Nephron progenitor cell (in vitro differentiated cells): ENCODE results near the gene SIAH3.
A peak's percentile ranks its signal among the peaks of the same experiment; 100 is the strongest.

ENCODE experiments used
- DNase-seq: peaks from one replicate; pipeline ENCODE4 v3.0.0; 2021
- H3K27ac Mint-ChIP-seq: 2 replicates; pipeline ENCODE4 v1.8.0; 2021; ENCODE audit warnings: mild to moderate bottlenecking, moderate library complexity, mixed read lengths
- H3K27me3 Mint-ChIP-seq: 2 replicates; pipeline ENCODE4 v1.8.0; 2021; ENCODE audit warnings: mild to moderate bottlenecking, low read depth, mixed read lengths; ENCODE audit not compliant: poor library complexity
- H3K36me3 Mint-ChIP-seq: 2 replicates; pipeline ENCODE4 v1.8.0; 2021; ENCODE audit warnings: low read depth, mixed read lengths
- H3K4me1 Mint-ChIP-seq: 2 replicates; pipeline ENCODE4 v1.8.0; 2021; ENCODE audit warnings: mixed read lengths
- H3K4me3 Mint-ChIP-seq: 2 replicates; pipeline ENCODE4 v1.8.0; 2021; ENCODE audit warnings: mild to moderate bottlenecking, moderate library complexity, mixed read lengths
- H3K9me3 Mint-ChIP-seq: 2 replicates; pipeline ENCODE4 v1.8.0; 2021; ENCODE audit warnings: mild to moderate bottlenecking, moderate library complexity, mixed read lengths
- TF ChIP-seq, protein P1 (sequence below): fragments of 200-600 bp; sonication (generic); IDR thresholded peaks from 2 replicates; pipeline ENCODE4 v1.5.0; 2021; ENCODE audit warnings: antibody characterized with exemption

Gene SIAH3

DNA sequence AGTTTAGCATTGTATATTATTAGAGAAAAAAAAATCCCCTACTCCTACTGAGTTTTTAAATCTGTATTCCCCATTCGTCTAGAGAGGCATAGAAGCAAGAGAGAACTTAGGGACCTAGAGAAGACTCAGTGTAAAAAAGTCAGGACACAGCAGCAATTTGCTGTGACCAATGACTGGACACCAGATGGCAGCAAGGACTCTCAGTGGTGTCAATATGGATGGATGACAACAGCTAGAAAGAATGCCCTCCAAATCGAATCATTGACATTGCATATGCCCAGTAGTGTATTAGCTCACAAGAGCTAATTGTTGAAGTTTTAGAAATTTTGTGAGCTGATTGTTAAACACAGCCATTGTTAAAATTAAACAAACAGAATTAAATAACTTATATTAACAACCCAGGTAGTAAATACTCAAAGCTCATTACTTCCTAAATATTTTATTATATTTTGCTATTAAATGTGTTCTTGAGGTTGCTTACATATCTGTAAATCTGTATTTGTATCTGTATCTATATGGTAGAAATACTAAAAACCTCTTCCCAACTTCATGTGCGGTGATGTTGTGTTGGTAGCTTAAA is 43.9 kb downstream of the SIAH3 start:
- H3K27me3 Mint-ChIP-seq = peaks cover 4% of the 10 kb centered on the region
- H3K4me1 Mint-ChIP-seq = peaks cover 44% of the 10 kb centered on the region
- no peak overlapping the region for H3K4me3 Mint-ChIP-seq
- TF ChIP-seq, protein P1, sequence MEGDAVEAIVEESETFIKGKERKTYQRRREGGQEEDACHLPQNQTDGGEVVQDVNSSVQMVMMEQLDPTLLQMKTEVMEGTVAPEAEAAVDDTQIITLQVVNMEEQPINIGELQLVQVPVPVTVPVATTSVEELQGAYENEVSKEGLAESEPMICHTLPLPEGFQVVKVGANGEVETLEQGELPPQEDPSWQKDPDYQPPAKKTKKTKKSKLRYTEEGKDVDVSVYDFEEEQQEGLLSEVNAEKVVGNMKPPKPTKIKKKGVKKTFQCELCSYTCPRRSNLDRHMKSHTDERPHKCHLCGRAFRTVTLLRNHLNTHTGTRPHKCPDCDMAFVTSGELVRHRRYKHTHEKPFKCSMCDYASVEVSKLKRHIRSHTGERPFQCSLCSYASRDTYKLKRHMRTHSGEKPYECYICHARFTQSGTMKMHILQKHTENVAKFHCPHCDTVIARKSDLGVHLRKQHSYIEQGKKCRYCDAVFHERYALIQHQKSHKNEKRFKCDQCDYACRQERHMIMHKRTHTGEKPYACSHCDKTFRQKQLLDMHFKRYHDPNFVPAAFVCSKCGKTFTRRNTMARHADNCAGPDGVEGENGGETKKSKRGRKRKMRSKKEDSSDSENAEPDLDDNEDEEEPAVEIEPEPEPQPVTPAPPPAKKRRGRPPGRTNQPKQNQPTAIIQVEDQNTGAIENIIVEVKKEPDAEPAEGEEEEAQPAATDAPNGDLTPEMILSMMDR = peak; percentile 38
- peaks cover 16% of the 10 kb centered on the region for H3K9me3 Mint-ChIP-seq
- no peak for DNase-seq
- no peaks in the 10 kb centered on the region for H3K36me3 Mint-ChIP-seq
- H3K27ac Mint-ChIP-seq = no peak overlapping the region

DNA sequence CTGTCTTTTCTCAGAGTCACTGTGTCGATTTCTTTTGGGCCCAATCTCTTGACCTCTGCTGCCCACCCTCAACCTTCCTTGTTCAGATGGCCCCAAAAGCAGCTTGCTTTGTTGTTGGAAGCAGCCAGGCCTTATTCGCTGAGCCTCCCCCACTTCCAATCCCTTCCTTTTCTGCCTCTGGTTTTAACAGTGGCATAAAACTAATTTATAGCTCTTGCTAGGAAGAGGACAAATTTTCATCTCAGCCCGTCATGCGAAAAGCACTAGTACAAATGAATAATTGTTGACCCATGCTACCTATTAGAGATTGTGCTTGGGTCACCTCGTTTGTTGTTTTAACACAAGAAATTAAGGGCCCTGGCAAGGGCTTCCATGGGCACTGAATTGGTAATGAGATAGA is 51.1 kb downstream of the SIAH3 start:
- H3K4me1 Mint-ChIP-seq = peaks cover 47% of the 10 kb centered on the region
- H3K27ac Mint-ChIP-seq = peak overlapping the region; percentile 95
- peaks cover 6% of the 10 kb centered on the region for H3K9me3 Mint-ChIP-seq
- no peaks in the 10 kb centered on the region for H3K36me3 Mint-ChIP-seq
- DNase-seq = no peak
- H3K4me3 Mint-ChIP-seq = peak overlapping the region; percentile 68
- H3K27me3 Mint-ChIP-seq = peaks cover 15% of the 10 kb centered on the region
- TF ChIP-seq, protein P1 = no peak

GRCh38 chr13:45799451-45799850 is 52.1 kb downstream of the SIAH3 start:
- no peak overlapping the region for H3K4me3 Mint-ChIP-seq
- H3K27ac Mint-ChIP-seq = no peak overlapping the region
- peaks cover 47% of the 10 kb centered on the region for H3K4me1 Mint-ChIP-seq
- TF ChIP-seq, protein P1 = no peak
- H3K9me3 Mint-ChIP-seq = peaks cover 6% of the 10 kb centered on the region
- no peaks in the 10 kb centered on the region for H3K36me3 Mint-ChIP-seq
- H3K27me3 Mint-ChIP-seq = peaks cover 11% of the 10 kb centered on the region
- no peak for DNase-seq

- H3K4me3 Mint-ChIP-seq = no peak overlapping the region
Measured at GRCh38 chr13:45798851-45799250, 52.7 kb downstream of the SIAH3 start.

GRCh38 chr13:45796426-45797235 is 54.9 kb downstream of the SIAH3 start:
- DNase-seq = no peak
- TF ChIP-seq, protein P1 = no peak
- H3K27me3 Mint-ChIP-seq = peaks cover 15% of the 10 kb centered on the region

More at GRCh38 chr13:45798851-45799250, 52.7 kb downstream of the SIAH3 start:
- peaks cover 12% of the 10 kb centered on the region for H3K9me3 Mint-ChIP-seq
- no peaks in the 10 kb centered on the region for H3K36me3 Mint-ChIP-seq
- peaks cover 47% of the 10 kb centered on the region for H3K4me1 Mint-ChIP-seq
- no peak overlapping the region for H3K27ac Mint-ChIP-seq
- TF ChIP-seq, protein P1 = no peak
- no peak for DNase-seq
- H3K27me3 Mint-ChIP-seq = peaks cover 11% of the 10 kb centered on the region

More at GRCh38 chr13:45796426-45797235, 54.9 kb downstream of the SIAH3 start:
- Mint-ChIP-seq H3K27ac (no peak overlapping the region), H3K9me3 (peaks cover 18% of the 10 kb centered on the region), H3K36me3 (no peaks in the 10 kb centered on the region), H3K4me1 (peaks cover 47% of the 10 kb centered on the region), H3K4me3 (no peak overlapping the region)
